ENCODE measurements around the gene C6orf132. TPM values are rescaled to one million over a fixed set of nuclear protein-coding genes. Genes with fewer than 3 reads are reported as not detected.
"Not testable (repeated sequence)": the region's sequence is repeated elsewhere in the genome, so short reads cannot be mapped to it uniquely, and the experiment has no call there.

C6orf132 gene, protein sequence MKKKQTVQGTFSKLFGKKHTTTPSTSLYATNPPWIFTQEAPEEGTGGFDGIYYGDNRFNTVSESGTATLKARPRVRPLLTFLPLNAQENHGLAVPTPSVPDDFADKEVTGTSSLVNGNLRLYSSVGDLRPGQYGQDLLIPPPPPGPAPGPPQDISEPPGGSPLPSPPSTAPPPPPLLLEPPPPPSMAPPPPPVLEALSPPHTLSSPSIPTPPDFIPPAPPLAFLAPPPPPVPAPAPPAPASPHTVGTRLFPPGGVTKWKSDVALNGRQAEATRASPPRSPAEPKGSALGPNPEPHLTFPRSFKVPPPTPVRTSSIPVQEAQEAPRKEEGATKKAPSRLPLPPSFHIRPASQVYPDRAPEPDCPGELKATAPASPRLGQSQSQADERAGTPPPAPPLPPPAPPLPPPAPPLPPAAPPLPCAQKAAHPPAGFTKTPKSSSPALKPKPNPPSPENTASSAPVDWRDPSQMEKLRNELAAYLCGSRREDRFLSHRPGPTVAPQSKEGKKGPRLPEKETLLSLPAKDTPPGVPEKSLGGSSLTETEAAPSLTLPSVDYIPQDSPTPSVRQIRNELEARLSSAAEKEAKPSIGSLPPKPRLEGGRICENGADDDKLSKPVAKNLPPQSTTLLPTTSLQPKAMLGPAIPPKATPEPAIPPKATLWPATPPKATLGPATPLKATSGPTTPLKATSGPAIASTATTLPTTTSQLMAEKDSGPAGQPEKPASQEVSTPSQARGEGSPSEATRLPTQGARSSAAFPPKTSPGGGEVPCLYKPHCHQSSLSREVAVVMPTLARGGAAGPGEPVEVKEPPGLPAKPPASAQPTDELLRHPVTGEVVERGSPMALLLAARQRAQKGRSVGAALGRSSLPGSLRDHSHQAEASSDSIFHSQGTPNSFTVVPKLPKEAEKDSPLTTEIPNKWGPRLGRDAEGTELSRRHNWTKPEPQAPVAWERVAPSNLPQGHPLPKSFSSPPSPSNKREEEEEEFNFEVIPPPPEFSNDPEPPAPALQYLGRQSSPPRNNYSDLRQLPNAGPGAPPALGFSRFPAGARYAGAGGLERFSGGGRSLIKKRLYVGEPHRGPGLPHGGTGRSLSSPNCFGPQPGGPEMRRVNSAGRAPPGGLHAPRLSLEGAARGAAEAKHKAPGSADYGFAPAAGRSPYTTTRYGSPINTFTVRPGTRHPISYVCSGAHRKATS
- 8.9 TPM for polyA plus RNA-seq (2013, experiment 1 of 2; ENCODE audit: insufficient read length)
- 9.3 TPM for polyA plus RNA-seq (2013, experiment 2 of 2; ENCODE audit: insufficient read length)

DNA sequence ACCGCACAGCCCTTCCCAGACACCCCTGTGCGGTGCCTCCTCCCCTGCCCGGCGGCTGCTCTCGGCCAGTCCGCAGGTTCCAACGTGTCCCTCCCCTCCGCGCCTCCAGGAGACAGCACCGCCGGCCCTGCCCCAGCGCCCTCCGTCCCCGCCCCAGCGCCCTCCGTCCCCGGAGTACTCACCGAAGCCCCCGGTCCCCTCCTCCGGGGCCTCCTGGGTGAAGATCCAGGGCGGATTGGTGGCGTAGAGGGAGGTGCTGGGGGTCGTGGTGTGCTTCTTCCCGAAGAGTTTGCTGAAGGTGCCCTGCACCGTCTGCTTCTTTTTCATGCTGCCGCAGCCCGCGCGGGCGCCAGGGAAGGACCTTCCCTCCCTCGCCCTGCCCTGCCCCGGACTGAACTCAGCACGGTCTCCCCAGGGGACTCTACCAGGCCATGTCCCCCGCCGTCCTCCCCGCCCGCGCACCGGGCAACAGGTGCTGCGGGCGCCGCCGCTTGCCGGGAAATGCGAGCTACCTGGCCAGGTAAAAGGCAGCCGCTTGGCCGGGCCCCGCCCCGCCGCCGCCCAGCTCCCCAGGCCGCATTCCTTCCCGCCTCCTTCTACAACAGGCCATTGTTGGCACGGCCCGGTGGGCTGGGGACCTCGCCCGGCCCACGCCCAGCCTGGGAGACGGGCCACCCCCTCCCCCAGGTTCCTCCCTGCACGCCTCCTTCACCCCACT, at the start of gene C6orf132:
C6orf132 (minus strand) TSS at position 503 of the 718 bp plus-strand sequence; CDS start at position 327, 176 bp downstream.
- peak; percentile 46 for DNase-seq

DNA sequence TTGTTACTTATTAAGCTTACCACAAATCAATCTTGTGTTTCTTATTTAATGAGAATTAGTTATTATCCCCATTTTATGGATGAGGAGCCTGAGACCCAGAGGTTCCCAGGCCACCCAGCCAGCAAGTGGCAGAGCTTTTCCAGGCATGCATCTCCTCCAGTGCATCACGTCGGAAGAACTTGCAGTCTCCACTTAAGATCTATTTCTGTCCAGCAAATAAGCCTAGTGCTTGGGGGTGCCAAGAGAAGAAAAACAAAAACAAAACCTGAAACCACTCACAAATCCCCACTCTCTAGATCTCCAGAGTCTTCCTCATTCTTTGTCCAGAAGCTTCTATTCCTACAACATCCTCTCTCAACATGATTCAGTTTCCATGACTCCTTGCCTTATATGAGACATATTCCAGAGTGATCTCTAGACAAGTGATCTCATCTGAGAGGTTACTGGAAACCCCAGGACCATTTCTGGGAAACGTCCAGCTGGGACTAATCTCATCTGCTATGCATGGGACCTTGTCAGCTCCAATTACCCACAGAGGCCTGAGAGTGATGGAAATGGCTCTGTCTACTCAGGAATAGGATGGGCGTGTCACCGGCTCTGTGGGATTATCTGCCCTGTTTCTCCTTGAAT, 48.2 kb upstream of the C6orf132 start:
- peak; percentile 82 for DNase-seq

DNA sequence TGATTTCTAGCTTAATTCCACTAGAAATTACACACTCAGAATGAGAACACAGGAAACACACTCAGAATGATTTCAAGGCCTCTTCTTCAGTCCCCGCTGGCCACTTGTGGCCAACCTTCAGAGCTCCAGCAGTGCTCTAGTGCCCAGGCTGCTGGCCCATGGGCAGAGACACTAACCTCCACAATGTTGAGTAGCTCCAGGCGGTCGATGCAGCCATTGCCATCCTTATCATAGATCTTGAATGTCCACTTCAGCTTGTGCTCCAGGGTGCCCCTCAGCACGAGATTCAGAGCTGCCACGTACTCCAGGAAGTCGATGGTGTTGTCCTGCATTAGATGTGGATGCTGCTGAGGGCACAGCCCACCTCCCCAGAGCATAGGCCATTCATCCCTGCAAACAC, 46.0 kb upstream of the C6orf132 start:
- DNase-seq: no peak

DNA sequence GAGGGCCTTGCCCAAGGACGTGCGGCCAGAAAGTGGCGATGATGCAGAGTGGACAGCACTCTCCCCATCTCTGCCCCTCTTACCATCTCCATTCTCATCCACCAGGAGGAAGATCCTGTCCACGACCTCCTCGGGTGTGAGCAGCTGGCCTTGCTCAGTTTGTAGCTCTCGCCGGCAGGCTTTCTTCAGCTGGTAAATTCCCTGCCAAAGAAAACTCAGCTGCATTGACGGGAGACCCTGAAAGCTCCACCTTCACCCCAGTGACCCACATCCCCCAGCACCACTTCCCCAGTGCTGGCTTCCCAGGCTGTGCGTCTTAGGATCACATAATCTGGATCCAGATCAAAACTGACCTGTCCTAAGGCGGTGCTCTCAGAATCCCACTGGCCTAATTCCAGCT, 43.2 kb upstream of the C6orf132 start:
- DNase-seq: no peak

DNA sequence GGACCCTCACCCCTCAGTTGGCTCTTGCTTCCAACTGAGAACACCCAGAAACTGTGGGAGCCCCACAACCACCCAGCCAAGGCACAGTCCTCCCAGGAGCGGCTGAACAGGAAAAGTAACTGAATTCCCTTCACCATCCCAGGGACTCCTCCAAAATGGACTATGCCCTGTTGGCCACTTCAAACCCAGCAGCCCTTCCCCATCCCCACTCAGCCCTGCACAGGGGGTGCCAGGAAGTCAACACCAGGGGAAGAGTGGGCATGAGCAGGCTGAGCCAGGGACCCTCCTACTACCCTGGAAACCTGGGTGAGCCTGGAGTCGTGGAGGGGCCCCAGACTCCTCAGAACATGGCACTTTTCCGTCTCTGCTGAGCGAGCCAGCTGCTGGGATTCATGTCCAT, 42.1 kb upstream of the C6orf132 start:
- no peak for DNase-seq

DNA sequence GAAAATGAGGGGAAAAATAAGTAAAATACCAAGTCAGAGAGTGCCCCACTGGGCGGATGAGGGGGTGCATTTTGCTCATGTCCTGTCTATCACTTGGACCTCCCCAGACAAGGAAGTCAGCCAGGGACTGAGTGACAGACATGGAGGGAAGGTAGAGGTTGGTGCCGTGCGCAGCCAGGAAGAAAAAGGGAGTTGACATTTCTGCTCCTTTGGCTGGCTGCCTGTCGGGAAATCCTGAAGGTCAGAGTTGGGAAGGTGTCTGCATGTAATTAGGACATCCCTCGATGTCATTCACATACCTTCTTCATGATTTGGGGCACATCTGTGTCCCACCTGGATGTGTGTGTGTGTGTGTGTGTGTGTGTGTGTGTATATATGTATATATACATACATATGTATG, 39.7 kb upstream of the C6orf132 start:
- DNase-seq: no peak

DNA sequence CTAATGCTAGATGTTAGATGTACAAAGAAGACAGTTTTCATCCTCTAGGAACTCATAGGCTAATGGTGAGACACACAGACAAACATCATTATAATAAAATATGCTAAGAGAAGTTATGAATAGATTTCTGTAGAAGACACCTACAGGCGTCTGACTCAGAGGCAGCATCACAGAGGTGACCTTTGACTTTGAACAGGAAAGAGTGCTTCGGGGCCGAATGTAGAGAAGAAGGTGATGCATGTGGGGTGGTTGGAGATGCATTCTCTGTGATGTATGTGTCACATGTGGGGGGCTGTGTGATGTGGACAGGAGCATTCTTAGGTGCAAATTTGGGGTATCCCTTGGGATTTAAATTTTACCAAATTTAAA, 37.5 kb upstream of the C6orf132 start:
- no peak for DNase-seq

DNA sequence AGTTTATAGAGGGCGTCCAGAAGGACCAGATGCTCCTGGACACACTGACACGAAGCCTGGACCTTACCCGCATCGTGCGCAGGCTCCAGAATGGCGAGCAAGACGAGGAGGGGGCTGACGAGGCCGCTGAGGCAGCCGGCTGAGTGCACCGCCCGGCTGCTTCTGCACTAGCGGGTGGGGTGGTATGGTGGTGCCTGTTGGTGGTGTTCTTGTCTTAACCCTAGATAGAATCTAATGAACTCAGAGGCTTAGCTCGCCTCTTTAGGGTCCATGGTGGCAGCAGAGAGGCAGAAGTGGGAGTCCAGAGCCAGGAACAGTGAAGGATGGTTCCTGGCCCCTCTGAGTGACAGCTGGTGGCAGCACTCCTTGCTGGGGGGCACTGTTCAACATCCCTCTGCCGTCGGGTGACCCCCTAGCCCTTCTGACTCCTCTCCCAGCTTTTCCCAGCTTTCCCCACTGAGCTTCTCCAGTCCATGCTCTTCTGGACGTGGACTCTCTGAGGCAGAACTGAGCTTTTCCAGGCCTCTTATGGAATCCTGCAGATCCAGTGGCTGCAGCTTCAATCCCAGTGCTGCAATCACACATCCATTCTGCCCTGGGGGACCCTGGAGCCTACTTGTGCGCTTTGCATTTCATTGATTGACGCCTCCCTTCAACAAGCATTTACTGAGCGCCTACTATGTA, 37.0 kb upstream of the C6orf132 start:
- DNase-seq: no peak

DNA sequence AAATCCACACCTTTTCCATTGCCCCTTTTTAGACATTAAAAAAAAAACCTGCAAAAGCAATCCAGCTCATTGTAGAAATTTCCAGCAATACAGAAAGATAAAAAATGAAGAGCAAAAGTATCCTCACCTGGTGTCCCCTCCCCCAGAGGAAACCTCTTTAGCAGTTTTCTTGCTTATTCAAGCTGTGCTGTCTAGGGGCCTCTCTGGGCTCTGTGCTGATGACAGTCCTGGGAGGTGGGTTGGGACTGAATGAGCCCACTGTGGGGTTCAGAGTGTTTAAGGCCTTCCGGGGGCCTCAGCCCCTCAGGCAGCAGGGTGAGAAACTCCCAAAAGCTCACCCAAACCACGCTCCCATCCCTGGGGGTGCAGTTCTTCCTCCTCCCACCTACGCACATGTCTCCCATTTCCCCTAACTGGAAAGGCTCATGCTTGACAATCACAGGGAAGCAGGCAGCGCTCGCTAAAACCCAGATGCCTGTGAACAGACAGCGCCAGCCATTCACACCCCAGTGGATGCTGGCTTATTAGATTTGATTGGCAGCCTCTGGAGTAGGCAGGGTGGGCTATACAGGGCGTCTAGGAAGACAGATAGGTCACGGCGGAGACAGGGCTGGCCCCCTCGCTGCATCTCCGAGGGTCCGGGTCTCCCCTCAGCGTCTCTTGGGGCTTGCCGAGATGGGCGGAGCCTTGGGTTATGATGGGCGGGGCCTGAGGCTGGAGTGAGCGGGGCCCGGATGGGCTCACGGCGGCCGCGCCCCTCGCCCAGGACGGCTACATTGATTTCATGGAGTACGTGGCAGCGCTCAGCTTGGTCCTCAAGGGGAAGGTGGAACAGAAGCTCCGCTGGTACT, 35.3 kb upstream of the C6orf132 start:
- DNase-seq: no peak

DNA sequence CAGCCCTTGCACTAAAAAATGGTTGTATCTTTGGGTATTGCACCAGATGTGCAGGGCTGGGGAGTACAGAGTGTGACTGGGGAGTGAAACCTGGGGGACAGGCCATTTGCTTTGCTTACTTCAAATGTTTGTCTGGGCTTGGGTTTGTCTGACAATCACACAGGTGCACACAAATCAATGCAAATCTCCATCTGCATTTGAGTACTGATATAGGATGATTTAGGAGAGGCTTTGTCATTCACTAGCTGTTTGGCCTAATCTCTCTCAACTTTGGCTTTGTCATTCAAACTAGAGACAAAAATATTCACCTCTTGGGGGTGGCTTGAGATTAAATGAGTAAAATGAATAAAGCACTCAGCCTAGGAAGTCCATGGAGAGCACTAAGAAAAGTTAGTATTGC, 34.6 kb upstream of the C6orf132 start:
- no peak for DNase-seq

DNA sequence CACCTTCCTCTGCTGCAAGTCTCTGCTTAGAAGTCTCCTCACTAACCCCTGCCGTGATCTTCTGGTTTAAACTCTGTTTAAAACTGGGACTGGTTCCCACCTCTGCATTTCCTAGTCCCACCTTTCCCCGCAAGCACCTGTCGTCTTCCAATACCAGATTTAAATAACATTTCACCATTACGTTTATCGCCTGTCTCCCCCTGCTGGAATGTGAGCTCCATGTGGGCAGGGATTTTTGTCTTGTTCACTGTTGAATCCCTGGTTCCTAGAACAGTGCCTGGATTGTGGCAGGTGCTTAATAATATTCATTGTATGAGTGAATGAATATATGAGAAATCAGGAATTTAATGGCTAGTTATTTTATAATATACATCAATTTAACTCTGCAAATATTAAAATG, 33.4 kb upstream of the C6orf132 start:
- DNase-seq: no peak

DNA sequence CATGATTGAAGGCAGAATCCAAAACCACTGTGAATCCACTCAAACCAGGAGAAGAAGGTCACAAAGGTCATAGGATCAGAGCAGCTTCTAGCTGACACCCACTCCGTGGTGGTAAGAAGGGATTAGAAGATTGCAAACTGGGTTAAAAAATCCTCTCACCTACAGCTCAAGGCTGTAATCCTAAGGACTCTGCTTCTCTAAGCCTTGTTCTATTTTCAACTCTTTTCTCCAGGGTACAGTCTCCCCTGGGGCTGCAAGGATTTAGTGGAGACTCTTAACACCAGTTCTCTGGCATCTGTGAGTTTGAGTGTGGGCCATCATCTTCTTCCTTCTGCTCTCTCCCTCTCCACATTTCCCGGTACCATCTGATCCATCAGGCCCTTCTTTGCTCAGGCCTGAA, 30.7 kb upstream of the C6orf132 start, which contains the start of gene GUCA1A:
GUCA1A (plus strand) TSS at position 264 of the 400 bp plus-strand sequence. CDS start 250 bp downstream, outside the sequence.
- DNase-seq: no peak

DNA sequence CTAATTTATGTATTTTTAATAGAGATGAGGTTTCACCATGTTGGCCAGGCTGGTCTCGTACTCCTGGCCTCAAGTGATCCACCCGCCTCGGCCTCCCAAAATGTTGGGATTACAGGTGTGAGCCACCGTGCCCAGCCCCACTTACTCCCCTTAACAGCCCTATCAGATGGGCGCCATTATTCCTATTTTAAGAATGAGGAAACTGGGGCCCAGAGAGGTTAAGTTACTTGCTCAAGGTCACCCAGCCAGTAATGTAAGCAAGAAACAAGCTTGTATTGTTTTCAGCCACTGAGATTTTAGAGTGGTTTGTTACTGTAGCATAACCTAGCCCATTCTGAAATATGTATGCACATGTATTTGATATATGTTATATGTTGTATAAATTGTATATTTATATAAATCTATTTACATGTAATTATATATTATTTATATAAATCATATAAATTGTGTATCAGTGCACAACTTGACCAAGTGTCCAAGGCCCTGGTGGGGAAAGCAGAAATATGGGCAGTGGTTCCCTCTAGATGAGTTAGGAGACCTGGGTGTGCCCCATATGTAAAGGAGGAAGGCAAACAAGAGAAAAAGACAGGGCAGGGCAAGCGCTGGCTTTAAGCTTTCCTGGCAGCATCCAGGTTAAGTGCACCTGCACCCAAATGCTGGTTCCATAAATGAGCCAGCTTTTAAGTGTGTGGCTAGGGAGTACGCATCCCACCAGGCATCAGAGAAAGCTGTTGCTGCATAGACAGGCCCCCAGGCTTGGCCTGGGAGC, 29.6 kb upstream of the C6orf132 start:
- DNase-seq: no peak

DNA sequence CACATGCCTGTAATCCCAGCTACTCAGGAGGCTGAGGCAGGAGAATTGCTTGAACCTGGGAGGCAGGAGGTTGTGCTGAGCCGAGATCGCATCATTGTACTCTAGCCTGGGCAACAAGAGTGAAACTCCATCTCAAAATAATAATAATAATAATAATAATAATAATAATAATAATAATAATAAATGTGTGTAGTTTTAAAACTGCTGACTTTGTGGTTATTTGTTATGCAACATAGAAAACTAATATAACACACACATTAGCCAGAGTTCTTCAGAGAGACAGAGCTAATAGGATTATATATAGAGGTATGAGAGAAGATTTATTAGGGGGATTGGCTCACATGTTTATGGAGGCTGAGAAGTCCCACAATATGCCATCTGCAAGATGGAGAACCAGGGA, 27.4 kb upstream of the C6orf132 start:
- not testable (repeated sequence) for DNase-seq

DNA sequence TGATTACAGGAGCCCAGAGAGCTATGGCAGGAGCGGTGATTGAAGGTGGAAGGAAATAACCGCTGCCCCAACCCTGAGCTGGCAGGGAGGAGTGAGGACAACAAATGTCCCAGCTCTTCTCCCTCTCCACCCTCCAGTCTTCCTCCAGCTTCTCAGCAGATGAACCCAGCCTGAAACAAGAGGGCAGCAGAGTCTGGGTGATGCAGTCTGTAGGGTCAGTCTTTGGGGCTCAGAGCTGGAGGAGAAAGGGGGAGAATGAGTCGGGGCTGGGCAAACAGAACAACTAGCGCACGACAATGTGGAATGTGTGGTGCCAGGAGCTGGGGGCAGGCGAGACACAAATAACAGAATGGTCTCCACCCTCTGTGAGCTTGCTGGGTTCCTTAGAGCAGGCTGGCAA, 26.2 kb upstream of the C6orf132 start:
- no peak for DNase-seq

DNA sequence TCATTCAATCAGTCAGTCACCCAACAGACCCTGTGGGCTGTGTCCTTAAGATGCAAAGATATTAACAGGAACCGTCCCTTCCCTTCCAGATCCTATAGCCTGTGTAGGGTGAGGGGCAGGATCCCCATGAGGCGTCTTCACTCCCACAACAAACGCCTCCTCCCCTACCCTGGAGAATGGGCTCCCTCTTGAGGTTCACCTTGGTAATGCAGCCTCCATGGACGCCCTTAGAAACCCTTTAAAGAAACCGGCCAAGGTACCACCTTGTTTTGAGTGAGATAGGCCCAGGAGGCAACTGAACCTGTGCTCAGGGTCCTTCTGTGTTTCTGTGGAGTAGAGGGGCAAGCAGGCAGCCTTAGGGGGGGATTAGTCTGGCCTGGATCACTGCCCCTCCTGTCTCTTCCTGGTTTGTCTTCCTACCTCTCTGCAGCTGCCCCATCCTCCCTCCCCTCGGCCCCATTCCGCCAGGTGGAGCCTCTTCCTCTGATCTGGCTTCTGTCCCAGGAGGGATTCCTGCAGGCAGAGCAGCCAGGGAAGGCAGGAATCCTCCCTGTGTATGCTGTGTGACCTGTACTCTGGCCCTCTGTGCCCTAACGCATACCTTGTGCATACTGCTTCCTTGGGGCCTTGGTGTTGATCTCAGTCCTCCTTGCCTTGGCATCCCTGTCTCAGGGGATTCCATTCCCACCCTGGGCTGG, 24.2 kb upstream of the C6orf132 start:
- DNase-seq: peak; percentile 71

DNA sequence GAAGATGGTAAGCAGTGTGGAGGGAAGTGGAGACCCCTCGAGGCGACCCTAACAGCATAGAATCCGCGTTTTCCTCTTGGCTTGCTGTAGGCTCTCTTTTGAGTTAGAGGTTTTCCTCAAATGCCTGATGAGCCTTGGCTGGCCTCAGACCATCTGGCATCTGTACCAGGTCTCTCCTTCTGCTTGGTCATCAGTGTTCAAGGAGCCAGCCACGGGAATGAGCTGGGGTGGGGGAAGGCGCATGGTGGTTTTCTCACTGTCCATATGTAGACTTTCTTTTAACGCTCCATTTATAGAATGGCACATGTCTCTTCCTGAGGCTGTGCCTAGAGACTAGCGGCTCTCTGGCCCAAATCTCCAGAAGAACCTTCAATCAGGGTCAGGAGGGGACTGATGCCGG, 22.6 kb upstream of the C6orf132 start:
- peak; percentile 78 for DNase-seq

DNA sequence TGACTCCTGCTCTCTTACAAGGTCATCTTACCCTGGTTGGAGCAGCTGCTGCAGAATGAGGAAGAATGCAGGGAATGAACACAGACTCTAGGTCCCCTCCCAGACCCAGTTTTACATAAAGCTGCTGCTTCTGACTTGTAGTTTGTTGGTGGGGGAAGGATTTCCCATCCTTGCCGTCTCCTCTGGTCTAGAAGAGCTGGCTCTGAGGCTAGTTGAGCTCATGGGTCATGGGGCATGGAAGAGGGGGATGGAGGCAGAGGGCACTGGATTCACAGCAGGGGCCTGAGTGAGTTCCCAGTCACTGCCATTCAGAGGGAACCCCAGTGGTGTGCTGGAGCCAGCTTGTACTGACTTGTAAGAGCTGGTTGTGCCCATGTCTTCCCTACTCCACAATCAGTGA, 21.6 kb upstream of the C6orf132 start:
- DNase-seq: peak; percentile 78

DNA sequence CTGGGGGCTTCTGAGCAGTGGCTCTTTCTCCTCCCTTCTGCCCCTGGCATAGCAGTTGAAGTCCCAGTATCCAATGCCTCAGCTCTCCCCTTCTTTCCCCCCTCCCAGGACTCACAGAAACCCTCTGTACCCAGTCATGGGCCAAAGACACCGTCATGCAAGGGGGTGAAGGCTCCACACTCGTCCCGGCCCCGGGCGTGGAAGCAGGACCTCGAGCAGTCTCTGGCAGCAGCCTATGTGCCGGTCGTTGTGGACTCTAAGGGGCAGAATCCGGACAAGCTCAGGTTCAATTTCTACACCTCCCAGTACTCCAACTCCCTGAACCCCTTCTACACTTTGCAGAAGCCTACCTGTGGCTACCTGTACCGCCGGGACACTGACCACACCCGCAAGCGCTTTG, 20.4 kb upstream of the C6orf132 start:
- DNase-seq: no peak
